ENCODE measurements around the gene SPEN. TPM values are rescaled to one million over a fixed set of nuclear protein-coding genes. Genes with fewer than 3 reads are reported as not detected.

Gene SPEN, protein sequence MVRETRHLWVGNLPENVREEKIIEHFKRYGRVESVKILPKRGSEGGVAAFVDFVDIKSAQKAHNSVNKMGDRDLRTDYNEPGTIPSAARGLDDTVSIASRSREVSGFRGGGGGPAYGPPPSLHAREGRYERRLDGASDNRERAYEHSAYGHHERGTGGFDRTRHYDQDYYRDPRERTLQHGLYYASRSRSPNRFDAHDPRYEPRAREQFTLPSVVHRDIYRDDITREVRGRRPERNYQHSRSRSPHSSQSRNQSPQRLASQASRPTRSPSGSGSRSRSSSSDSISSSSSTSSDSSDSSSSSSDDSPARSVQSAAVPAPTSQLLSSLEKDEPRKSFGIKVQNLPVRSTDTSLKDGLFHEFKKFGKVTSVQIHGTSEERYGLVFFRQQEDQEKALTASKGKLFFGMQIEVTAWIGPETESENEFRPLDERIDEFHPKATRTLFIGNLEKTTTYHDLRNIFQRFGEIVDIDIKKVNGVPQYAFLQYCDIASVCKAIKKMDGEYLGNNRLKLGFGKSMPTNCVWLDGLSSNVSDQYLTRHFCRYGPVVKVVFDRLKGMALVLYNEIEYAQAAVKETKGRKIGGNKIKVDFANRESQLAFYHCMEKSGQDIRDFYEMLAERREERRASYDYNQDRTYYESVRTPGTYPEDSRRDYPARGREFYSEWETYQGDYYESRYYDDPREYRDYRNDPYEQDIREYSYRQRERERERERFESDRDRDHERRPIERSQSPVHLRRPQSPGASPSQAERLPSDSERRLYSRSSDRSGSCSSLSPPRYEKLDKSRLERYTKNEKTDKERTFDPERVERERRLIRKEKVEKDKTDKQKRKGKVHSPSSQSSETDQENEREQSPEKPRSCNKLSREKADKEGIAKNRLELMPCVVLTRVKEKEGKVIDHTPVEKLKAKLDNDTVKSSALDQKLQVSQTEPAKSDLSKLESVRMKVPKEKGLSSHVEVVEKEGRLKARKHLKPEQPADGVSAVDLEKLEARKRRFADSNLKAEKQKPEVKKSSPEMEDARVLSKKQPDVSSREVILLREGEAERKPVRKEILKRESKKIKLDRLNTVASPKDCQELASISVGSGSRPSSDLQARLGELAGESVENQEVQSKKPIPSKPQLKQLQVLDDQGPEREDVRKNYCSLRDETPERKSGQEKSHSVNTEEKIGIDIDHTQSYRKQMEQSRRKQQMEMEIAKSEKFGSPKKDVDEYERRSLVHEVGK (N-terminal part only)
- total RNA-seq (23.7 and 25.9 TPM in 2 replicates), polyA plus RNA-seq (22.7 and 24.3 TPM in 2 replicates)

DNA sequence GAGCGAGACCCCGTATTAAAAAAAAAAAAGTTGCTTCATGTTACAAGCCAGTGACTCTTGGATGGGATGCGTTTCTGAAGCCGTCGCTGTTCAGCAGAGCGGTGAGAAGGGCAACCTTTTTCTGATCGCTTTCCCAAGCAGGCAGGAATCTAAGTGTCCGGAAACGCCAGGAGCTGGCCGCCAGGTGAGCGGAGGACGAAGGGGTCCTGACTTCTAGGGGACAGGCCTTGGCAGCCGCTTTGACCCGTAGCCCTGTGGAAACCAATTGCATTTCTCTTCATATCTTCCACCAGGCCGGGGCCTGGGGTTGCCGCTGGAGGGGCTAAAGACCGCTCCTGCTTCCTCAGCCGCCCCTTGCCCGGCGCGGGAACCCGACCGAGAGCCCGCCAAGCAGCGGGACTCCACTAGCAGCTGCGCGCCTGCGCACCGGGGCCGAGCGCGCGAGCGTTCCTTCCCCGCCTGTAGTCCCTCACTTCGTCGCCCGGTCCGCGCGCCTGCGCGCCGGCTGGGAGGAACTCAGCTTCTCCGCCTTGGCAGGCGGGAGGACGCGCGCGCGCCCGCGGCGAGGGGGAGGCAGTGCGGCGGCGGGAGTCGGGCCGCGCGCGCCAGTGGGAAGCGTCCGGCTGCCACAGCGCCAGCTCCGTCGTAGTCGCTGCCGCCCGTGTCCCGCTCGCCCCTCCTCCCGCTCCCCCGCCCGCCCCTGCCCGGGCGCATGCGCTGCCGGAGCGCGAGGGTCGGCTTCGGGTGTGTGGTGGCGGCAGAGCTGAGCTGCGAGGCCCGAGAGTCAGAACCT lies at the start of gene SPEN:
Gene SPEN, plus strand, starts transcription at position 608 of the 793 bp plus-strand sequence. CDS start 361 bp downstream, outside the sequence.
- Histone ChIP-seq H3K9me3 (ENCODE audit: low read depth) (no peaks in the 10 kb centered on the region), H3K4me2 (peak within 1 kb of the TSS; percentile 87), H4K20me1 (ENCODE audit: insufficient read depth, poor library complexity, severe bottlenecking) (no peaks in the 10 kb centered on the region), H3K27me3 (no peaks in the 10 kb centered on the region), H2AFZ (peak within 1 kb of the TSS; percentile 93), H3K4me3 (peak within 1 kb of the TSS; percentile 92), H3K4me1 (ENCODE audit: insufficient read depth) (peaks cover 26% of the 10 kb centered on the region), H3K79me2 (peaks cover 60% of the 10 kb centered on the region), H3K27ac (peak within 1 kb of the TSS; percentile 98), H3K36me3 (replicated peaks; ENCODE audit: insufficient read depth, low read depth) (no peaks in the 10 kb centered on the region), H3K9me2 (replicated peaks; ENCODE audit: insufficient read depth) (no peaks in the 10 kb centered on the region)
- under 1% methylated on average over 41 of the region's 86 CpGs for WGBS (ENCODE audit: low lambda C conversion rate, missing lambda C conversion rate)
- peak; percentile 99 for DNase-seq (ENCODE audit: low spot score)
- TF ChIP-seq, protein P1, sequence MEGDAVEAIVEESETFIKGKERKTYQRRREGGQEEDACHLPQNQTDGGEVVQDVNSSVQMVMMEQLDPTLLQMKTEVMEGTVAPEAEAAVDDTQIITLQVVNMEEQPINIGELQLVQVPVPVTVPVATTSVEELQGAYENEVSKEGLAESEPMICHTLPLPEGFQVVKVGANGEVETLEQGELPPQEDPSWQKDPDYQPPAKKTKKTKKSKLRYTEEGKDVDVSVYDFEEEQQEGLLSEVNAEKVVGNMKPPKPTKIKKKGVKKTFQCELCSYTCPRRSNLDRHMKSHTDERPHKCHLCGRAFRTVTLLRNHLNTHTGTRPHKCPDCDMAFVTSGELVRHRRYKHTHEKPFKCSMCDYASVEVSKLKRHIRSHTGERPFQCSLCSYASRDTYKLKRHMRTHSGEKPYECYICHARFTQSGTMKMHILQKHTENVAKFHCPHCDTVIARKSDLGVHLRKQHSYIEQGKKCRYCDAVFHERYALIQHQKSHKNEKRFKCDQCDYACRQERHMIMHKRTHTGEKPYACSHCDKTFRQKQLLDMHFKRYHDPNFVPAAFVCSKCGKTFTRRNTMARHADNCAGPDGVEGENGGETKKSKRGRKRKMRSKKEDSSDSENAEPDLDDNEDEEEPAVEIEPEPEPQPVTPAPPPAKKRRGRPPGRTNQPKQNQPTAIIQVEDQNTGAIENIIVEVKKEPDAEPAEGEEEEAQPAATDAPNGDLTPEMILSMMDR (IDR thresholded peaks at IDR 0.05; ENCODE audit: poor library complexity): peak; percentile 12
- no peak for TF ChIP-seq EZH2 (IDR thresholded peaks at IDR 0.05; ENCODE audit: borderline replicate concordance)

DNA sequence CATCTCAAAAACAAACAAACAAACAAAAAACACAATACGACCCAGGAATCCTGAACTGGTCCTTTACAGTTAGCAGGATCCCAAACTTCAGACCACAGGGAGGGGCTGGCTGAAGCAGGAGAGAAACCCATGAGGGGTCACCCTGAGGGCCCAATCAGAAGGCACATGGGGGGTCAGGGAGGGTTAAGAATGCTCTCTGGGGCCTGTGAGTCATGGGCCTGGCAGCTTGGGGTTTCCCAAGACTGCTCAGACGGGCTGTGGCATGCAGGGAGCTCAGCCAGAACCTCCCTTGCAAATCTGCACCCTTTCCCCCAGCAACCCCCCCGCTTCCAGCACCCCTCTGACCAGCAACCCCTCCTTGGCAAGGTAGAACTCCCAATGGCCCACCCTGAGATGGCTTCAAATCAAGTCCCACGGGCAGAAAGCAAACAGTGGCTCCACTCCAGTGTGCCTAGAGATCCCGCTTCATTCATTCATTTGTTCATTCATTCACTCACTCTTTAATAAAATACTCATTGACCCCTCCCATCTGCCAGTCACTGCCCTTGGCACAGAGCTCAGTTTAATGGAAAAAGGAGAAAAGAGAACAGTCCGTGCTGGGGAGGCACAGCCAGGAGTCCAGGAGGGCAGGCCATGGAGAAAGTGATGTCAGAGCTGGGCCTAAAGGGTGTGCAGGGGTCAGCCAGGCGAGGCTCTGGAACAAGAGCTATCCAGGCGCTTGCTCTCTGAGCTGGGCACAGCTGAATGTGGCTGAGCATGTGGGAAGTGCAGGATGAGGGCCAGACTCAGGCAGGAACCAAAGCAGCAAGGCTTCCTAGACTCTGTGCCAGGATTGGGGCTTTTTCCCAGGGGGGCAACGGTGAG lies 48.3 kb upstream of the SPEN start:
- H3K4me1 ChIP-seq (ENCODE audit: insufficient read depth): peaks cover 48% of the 10 kb centered on the region
- whole genome bisulfite sequencing (ENCODE audit: low lambda C conversion rate, missing lambda C conversion rate): 80% methylated on average over 8 of the region's 9 CpGs
- DNase-seq (ENCODE audit: low spot score): peak; percentile 87
- H4K20me1 ChIP-seq (ENCODE audit: insufficient read depth, poor library complexity, severe bottlenecking): no peaks in the 10 kb centered on the region
- H3K27me3 ChIP-seq: no peaks in the 10 kb centered on the region
- TF ChIP-seq, protein P1 (IDR thresholded peaks at IDR 0.05; ENCODE audit: poor library complexity): no peak
- TF ChIP-seq EZH2 (IDR thresholded peaks at IDR 0.05; ENCODE audit: borderline replicate concordance): no peak
- no peak for TF ChIP-seq EZH2phosphoT487 (IDR thresholded peaks at IDR 0.05; ENCODE audit: low read depth, severe bottlenecking, unreplicated experiment)
- H3K79me2 ChIP-seq: no peaks in the 10 kb centered on the region
- no peaks in the 10 kb centered on the region for H3K9me3 ChIP-seq (ENCODE audit: low read depth)
- no peak overlapping the region for H3K4me3 ChIP-seq
- peak overlapping the region; percentile 59 for H3K4me2 ChIP-seq
- peak overlapping the region; percentile 92 for H3K27ac ChIP-seq
- no peak overlapping the region for H2AFZ ChIP-seq
- H3K9me2 ChIP-seq (replicated peaks; ENCODE audit: insufficient read depth): no peaks in the 10 kb centered on the region
- no peaks in the 10 kb centered on the region for H3K36me3 ChIP-seq (replicated peaks; ENCODE audit: insufficient read depth, low read depth)
